Astrocyte (in vitro differentiated cells and primary cell): ENCODE data around the gene SYT4.

Source experiments
- CTCF ChIP-seq: IDR thresholded peaks from 2 replicates; pipeline ENCODE4 v1.5.1; 2011; ENCODE audit warnings: low read depth, mild to moderate bottlenecking, inconsistent platforms, low read length, moderate library complexity; ENCODE audit not compliant: insufficient read depth
- EZH2 ChIP-seq: IDR thresholded peaks from 2 replicates; pipeline ENCODE4 v1.6.1; 2012; ENCODE audit warnings: mild to moderate bottlenecking, low read length, inconsistent platforms; ENCODE audit not compliant: insufficient read depth

GRCh38 chr18:43322132-43322531, 44.8 kb upstream of the SYT4 start:
- TF ChIP-seq EZH2 (no peak), CTCF (no peak)
